ENCODE data around the gene CGAS. TPM values are rescaled to one million over a fixed set of nuclear protein-coding genes. Genes with fewer than 3 reads are reported as not detected.
"Not testable (repeated sequence)": the region's sequence is repeated elsewhere in the genome, so short reads cannot be mapped to it uniquely, and the experiment has no call there.

Gene CGAS
- total RNA-seq, 1 experiment from 2014 or later: 12.5 TPM

GRCh38 chr6:73395875-73396274 lies 56.2 kb downstream of the CGAS start:
- no peak for DNase-seq (ENCODE audit: low read depth)

GRCh38 chr6:73394577-73395354 lies 57.3 kb downstream of the CGAS start, which contains the start of gene DDX43:
TSS of gene DDX43 (plus strand) at chr6:73394828. CDS start at chr6:73394906, 78 bp downstream.
- no peak for DNase-seq (ENCODE audit: low read depth)

- DNase-seq (ENCODE audit: low read depth): peak; percentile 56
Measured at GRCh38 chr6:73393278-73393677, 58.8 kb downstream of the CGAS start.

- not testable (repeated sequence) for DNase-seq (ENCODE audit: low read depth)
Measured at GRCh38 chr6:73392188-73392587, 59.9 kb downstream of the CGAS start.

- DNase-seq (ENCODE audit: low read depth): peak; percentile 16
Measured at GRCh38 chr6:73391675-73392074, 60.4 kb downstream of the CGAS start.

- DNase-seq (ENCODE audit: low read depth): no peak
Measured at GRCh38 chr6:73389854-73390253, 62.2 kb downstream of the CGAS start.

GRCh38 chr6:73388800-73389512 lies 63.1 kb downstream of the CGAS start:
- peak; percentile 76 for DNase-seq (ENCODE audit: low read depth)

GRCh38 chr6:73388433-73388799 lies 63.7 kb downstream of the CGAS start:
- DNase-seq (ENCODE audit: low read depth): no peak

GRCh38 chr6:73382462-73383113 lies 69.5 kb downstream of the CGAS start:
- peak; percentile 85 for DNase-seq (ENCODE audit: low read depth)

- not testable (repeated sequence) for DNase-seq (ENCODE audit: low read depth)
Measured at GRCh38 chr6:73381531-73381930, 70.6 kb downstream of the CGAS start.

GRCh38 chr6:73377225-73377624 lies 74.9 kb downstream of the CGAS start:
- no peak for DNase-seq (ENCODE audit: low read depth)

GRCh38 chr6:73375216-73375615 lies 76.9 kb downstream of the CGAS start:
- no peak for DNase-seq (ENCODE audit: low read depth)

Other genes starting within 250 kb of the CGAS start
- gene KHDC1L, start 226.8 kb downstream of the CGAS start, total RNA-seq (2014; rRNA removed; shearing (Covaris generic)): not detected in 2 replicates
- gene KHDC1, start 189.1 kb downstream of the CGAS start, total RNA-seq (2014; rRNA removed; shearing (Covaris generic)): 11.4 and 11.7 TPM in 2 replicates
- gene DPPA5, start 98.0 kb downstream of the CGAS start, total RNA-seq (2014; rRNA removed; shearing (Covaris generic)): not detected in 2 replicates
- gene KHDC3L, start 89.6 kb downstream of the CGAS start, total RNA-seq (2014; rRNA removed; shearing (Covaris generic)): 0.22 TPM in 1 of 2 replicates, not detected in the other
- gene OOEP, start 82.4 kb downstream of the CGAS start, total RNA-seq (2014; rRNA removed; shearing (Covaris generic)): not detected in 2 replicates
- not detected in 2 replicates for gene DDX43, start 57.5 kb downstream of the CGAS start, total RNA-seq (2014; rRNA removed; shearing (Covaris generic))
- gene MTO1, start 9.4 kb upstream of the CGAS start, total RNA-seq (2014; rRNA removed; shearing (Covaris generic)): 14.4 and 17.8 TPM in 2 replicates
- gene EEF1A1, start 68.7 kb upstream of the CGAS start, total RNA-seq (2014; rRNA removed; shearing (Covaris generic)): 4,897 and 5,853 TPM in 2 replicates
- 13.2 and 16.4 TPM in 2 replicates for gene SLC17A5, start 201.7 kb upstream of the CGAS start, total RNA-seq (2014; rRNA removed; shearing (Covaris generic))
- gene CD109, start 243.9 kb upstream of the CGAS start, total RNA-seq (2014; rRNA removed; shearing (Covaris generic)): 24.0 and 39.3 TPM in 2 replicates

All from M059J (cell line).